Nasal cavity respiratory epithelium epithelial cell of viscerocranial mucosa (primary cell): Measurements from ENCODE around the gene PAXX. TPM values are rescaled to one million over a fixed set of nuclear protein-coding genes. Genes with fewer than 3 reads are reported as not detected.

Experiments used
- total RNA-seq: library from RNA; depleted of rRNA; stranded (reverse); fragments of >200 nt; gene quantifications from 2 replicates; pipeline ENCODE4 v1.2.3, GENCODE V29; 2014

PAXX gene
- 7.8 and 9.9 TPM in 2 replicates for total RNA-seq

GRCh38 chr9:136991993-136992818 lies at the start of gene PAXX:
Gene PAXX (plus strand): TSS chr9:136992422. CDS start chr9:136992444, 22 bp downstream.

DNA sequence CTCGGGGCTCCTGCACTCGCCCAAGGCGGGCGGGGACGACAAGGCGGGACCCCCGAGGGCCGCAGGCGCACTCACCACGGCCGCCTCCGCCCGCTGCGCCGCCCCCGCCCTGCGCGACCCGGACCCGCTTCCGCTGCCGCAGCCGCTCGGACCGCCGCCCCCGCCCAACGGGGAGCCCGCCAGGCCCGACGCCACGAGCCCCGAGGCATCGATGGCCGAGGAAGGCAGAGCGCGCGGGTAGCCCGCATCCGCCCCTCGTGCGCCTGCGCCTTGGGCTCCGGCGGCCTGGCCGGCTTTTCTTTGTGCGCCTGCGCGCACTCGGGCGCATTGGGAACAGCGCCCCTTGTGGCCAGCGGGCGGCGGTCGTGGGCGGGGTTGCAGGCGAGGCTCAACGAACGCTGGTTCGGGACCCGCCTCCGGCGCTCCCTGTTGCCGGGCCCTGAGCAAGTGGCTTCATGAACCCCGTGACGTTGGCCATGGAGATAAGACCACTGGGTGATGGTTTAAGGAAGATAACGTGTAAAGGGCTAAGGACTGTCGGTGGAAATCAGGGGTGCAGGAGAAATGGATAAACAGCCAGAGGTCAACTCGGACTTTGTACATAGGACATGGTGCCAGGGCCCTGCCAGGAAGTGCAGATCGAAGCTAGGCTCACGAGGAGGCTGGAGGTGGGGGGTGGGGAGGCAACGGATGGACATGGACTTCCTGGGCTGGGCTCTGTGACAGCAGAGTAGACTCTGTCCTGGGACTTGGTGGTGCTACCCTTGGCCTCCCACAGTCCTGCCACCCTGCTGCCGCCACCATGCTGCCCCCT lies 47.5 kb upstream of the PAXX start, which contains the start of the genes C8G and FBXW5:
Gene C8G, plus strand, starts transcription at position 725 of the 814 bp plus-strand sequence. Its CDS starts 78 bp downstream, at position 803.
Gene FBXW5, minus strand, starts transcription at position 220 of the 814 bp plus-strand sequence. CDS start 655 bp downstream, outside the sequence.

GRCh38 chr9:136951541-136952320 lies 40.5 kb upstream of the PAXX start, which contains the start of gene LCN12:
Gene LCN12 (plus strand): TSS chr9:136952273. CDS start chr9:136952328, 55 bp downstream.

DNA sequence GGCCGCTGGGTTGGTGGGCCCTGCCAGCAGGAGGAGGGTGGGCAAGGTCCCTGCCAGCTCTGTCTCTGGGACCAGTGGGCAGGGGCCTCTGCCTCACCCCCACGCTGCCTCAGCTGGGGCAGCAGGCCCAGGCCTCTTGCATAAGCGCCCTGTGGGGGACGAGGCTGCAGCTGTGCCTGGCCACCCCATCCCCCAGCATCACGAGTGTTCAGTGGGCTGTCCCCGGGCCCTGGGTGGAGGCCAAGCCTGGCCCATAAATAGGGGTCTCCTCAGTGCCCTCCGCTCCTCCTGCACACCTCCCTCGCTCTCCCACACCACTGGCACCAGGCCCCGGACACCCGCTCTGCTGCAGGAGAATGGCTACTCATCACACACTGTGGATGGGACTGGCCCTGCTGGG lies 15.0 kb upstream of the PAXX start, which contains the start of gene PTGDS:
Gene PTGDS, plus strand, starts transcription at position 282 of the 400 bp plus-strand sequence. Its CDS starts 75 bp downstream, at position 357.

DNA sequence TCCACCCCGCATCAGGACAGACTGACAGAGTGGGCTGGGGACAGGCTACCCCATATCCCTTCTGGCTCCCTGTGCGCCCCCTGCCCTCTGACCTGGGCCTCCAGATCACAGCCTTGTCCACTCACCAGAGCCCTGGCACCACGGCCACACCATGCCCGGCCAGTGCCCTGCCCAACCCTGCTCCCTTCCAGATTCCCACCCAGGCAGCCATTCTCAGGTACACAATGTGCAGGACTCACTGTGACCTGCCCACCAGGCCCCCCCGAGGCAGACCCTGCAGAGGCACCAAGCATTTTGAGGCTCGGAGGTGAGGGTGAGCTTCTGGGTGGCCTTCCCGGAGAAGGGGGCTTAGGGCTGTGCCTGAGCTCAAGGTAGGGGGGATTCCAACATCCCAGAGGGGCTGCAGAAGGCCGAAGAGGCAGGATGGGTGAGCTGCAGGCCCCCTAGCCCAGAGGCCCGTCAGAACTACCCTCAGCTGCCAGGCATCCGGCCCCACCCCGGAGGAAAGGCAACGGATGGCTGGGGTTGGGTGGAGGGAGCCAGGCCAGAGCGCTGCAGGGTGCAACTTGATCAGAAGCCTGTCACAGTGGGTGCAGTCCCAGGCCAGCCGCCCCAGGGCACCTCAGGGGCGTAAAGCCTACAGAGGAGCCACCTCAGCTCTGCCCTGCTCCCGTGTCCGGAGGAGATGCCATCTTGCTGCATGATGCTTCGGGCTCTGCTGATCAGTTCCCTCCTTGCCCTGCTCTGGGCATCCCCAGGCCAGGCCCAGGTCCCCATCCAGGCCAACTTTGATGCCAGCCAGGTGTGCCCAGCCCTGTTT lies 9.8 kb upstream of the PAXX start, which contains the start of gene LCNL1:
Gene LCNL1, plus strand, starts transcription at position 762 of the 820 bp plus-strand sequence. CDS start 594 bp downstream, outside the sequence.

DNA sequence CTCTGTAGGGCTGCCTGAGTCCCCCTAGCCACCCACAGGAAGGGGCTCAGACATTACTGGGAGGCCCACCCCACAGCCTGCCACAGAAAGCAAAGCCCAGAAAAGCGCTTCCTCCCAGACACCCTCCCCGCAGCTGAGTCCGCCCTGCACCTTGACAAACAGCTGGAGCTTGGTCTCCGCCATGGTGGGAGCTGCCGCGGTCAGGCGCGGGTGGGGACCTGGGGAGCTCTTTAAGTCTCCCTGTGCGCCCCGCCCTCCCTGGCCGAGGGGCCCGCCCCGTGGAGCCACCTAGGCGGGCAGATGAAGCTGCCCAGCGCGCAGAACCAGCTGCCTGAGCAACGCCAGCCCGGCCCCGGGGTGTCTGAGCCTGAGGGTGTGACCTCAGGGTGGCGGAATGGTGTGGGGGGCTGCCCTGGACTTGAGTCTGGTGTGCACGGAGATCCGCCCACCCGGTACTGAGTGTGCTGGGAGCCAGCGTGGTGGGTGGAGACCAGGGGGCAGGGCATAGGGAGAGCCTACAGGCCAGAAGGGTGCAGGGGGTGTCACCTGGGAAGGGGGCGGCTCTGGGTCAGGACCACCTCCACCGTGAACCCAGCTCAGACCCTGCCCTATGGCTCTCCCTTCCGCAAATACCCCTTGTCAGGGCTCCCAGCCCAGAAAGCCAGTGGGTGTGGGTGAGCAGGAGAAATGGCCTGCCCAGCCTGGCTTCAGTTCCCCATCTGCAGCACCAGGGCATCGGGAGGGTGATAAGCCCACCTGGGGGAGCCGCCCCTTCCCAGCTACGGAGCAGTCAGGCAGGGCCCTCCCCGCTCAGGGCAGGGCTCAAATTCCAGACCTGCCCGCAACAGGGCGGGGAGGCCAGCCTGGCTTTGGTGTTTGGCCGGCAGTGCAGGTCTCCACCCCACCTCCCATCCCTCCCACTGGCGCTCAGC lies 4.4 kb downstream of the PAXX start, which contains the start of gene CLIC3:
Gene CLIC3, minus strand, starts transcription at position 208 of the 932 bp plus-strand sequence. Its CDS starts 25 bp downstream, at position 183.

DNA sequence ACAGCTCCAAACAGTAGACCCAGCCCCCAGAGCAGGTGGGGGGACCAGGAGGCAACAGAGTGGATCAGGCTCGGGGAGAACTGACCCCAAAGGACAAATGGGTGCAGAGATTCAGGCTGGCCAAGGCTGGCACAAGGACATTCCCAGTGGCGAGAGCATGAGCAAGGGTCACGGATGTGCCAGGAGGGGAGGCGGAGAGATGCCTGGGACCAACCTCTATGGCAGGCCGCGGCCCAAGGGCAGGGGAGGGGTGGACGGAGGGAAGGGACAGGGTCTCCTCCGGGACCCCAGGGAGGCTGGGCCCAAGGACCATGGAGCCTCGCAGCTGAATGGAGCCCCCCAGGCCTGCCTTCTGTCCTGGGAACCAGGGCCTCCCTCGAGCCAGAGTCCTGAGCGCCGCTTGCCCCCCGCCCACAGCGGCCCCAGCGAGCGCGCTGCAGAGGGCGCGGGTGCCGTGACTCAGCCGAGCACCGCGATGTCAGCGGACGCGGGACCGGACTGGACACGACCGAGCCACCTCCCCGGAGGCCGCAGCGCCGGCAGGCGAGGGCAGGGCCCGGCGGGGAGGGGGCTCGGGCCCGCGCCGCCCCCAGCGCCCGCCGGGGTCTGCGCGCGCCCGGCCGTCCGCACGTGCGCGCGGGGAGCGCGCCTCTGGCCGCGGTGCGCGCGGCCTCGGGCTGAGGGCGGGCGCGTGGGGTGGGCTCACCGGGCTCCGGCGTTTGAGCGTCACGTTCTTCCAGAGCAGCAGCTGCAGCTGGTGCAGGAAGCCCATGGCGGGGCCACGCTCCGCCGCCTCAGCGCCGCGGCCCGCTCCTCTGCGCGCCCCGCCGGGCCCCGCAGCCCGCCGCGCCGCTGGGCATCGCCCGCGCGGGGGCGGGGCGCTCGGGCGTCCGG lies 35.4 kb downstream of the PAXX start, which contains the start of gene ABCA2:
Gene ABCA2, minus strand, starts transcription at position 869 of the 894 bp plus-strand sequence. Its CDS starts 97 bp downstream, at position 772.

GRCh38 chr9:137031904-137032640 lies 39.9 kb downstream of the PAXX start, which contains the start of gene FUT7:
Gene FUT7 (minus strand): TSS chr9:137032088. CDS start chr9:137031991, 97 bp downstream.

Other genes starting within 250 kb of the PAXX start
- not detected in 2 replicates for gene LCN10, start 249.5 kb upstream of the PAXX start, total RNA-seq
- not detected in 2 replicates for gene LCN6, start 243.9 kb upstream of the PAXX start, total RNA-seq
- gene LCN8, start 234.2 kb upstream of the PAXX start, total RNA-seq = not detected in 2 replicates
- gene LCN15, start 227.9 kb upstream of the PAXX start, total RNA-seq = not detected in 2 replicates
- 63.2 and 150 TPM in 2 replicates for gene TMEM141, start 201.1 kb upstream of the PAXX start, total RNA-seq
- gene CCDC183, start 196.1 kb upstream of the PAXX start, total RNA-seq = under 0.01 and 0.28 TPM in 2 replicates
- gene RABL6, start 184.5 kb upstream of the PAXX start, total RNA-seq = 73.4 and 86.8 TPM in 2 replicates
- 2.1 and 3.4 TPM in 2 replicates for gene AJM1, start 149.9 kb upstream of the PAXX start, total RNA-seq
- gene PHPT1, start 143.0 kb upstream of the PAXX start, total RNA-seq = 88.2 and 91.8 TPM in 2 replicates
- gene MAMDC4, start 140.1 kb upstream of the PAXX start, total RNA-seq = 1.4 and 6.5 TPM in 2 replicates
- 269 and 274 TPM in 2 replicates for gene EDF1, start 126.1 kb upstream of the PAXX start, total RNA-seq
- gene TRAF2, start 105.9 kb upstream of the PAXX start, total RNA-seq = 9.9 and 24.1 TPM in 2 replicates
- 107 and 164 TPM in 2 replicates for gene FBXW5, start 47.7 kb upstream of the PAXX start, total RNA-seq
- gene C8G, start 47.2 kb upstream of the PAXX start, total RNA-seq = 0.28 TPM in 1 of 2 replicates, not detected in the other
- 0.34 TPM in 1 of 2 replicates, not detected in the other for gene LCN12, start 40.1 kb upstream of the PAXX start, total RNA-seq
- gene PTGDS, start 14.9 kb upstream of the PAXX start, total RNA-seq = not detected in 2 replicates
- gene LCNL1, start 9.4 kb upstream of the PAXX start, total RNA-seq = not detected in 2 replicates
- 4.4 and 6.7 TPM in 2 replicates for gene CLIC3, start 4.1 kb downstream of the PAXX start, total RNA-seq
- 4.1 and 48.2 TPM in 2 replicates for gene ABCA2, start 35.8 kb downstream of the PAXX start, total RNA-seq
- gene FUT7, start 39.7 kb downstream of the PAXX start, total RNA-seq = not detected in 2 replicates
- gene NPDC1, start 53.8 kb downstream of the PAXX start, total RNA-seq = 3.8 and 16.7 TPM in 2 replicates
- gene ENTPD2, start 61.6 kb downstream of the PAXX start, total RNA-seq = 1.8 and 3.1 TPM in 2 replicates
- gene SAPCD2, start 78.1 kb downstream of the PAXX start, total RNA-seq = 0.85 and 2.1 TPM in 2 replicates
- gene UAP1L1, start 85.1 kb downstream of the PAXX start, total RNA-seq = 4.8 and 6.3 TPM in 2 replicates
- gene MAN1B1, start 94.6 kb downstream of the PAXX start, total RNA-seq = 62.5 and 67.1 TPM in 2 replicates
- gene DPP7, start 122.3 kb downstream of the PAXX start, total RNA-seq = 62.2 and 81.7 TPM in 2 replicates
- gene GRIN1, start 146.7 kb downstream of the PAXX start, total RNA-seq = 0.57 and 1.0 TPM in 2 replicates
- gene LRRC26, start 177.6 kb downstream of the PAXX start, total RNA-seq = 2.1 TPM in 1 of 2 replicates, not detected in the other
- not detected in 2 replicates for gene TMEM210, start 179.6 kb downstream of the PAXX start, total RNA-seq
- 17.4 and 24.1 TPM in 2 replicates for gene ANAPC2, start 196.1 kb downstream of the PAXX start, total RNA-seq
- 46.5 and 57.4 TPM in 2 replicates for gene SSNA1, start 196.3 kb downstream of the PAXX start, total RNA-seq
- gene TPRN, start 208.3 kb downstream of the PAXX start, total RNA-seq = 3.6 and 4.8 TPM in 2 replicates
- 33.0 and 38.3 TPM in 2 replicates for gene TMEM203, start 213.2 kb downstream of the PAXX start, total RNA-seq
- gene NDOR1, start 213.3 kb downstream of the PAXX start, total RNA-seq = 5.8 and 7.3 TPM in 2 replicates
- 0.34 and 0.78 TPM in 2 replicates for gene RNF208, start 229.8 kb downstream of the PAXX start, total RNA-seq
- gene CYSRT1, start 232.8 kb downstream of the PAXX start, total RNA-seq = 1.6 and 3.8 TPM in 2 replicates
- gene RNF224, start 235.1 kb downstream of the PAXX start, total RNA-seq = under 0.01 and 0.28 TPM in 2 replicates
- gene SLC34A3, start 238.5 kb downstream of the PAXX start, total RNA-seq = under 0.01 TPM in 1 of 2 replicates, not detected in the other
- gene TUBB4B, start 248.9 kb downstream of the PAXX start, total RNA-seq = 97.1 and 124 TPM in 2 replicates